Fibroblast of peridontal ligament (primary cell): ENCODE results near the gene PRM3.

Experiments
- DNase-seq: peaks from one replicate; pipeline ENCODE4 v3.0.0-alpha.2; 2010; ENCODE audit errors: extremely low read depth

Gene PRM3

GRCh38 chr16:11272921-11273720 lies at the start of gene PRM3:
TSS of gene PRM3 (minus strand) at chr16:11273629. CDS start at chr16:11273595, 34 bp downstream.
- DNase-seq, result no peak

- no peak for DNase-seq
Observed at GRCh38 chr16:11322823-11323222, 49.4 kb upstream of the PRM3 start.

- DNase-seq, result no peak
Observed at GRCh38 chr16:11321662-11322061, 48.2 kb upstream of the PRM3 start.

- no peak for DNase-seq
Observed at GRCh38 chr16:11320170-11320569, 46.7 kb upstream of the PRM3 start.

GRCh38 chr16:11319529-11320146 lies 46.2 kb upstream of the PRM3 start:
- no peak for DNase-seq

- no peak for DNase-seq
Observed at GRCh38 chr16:11318817-11319216, 45.4 kb upstream of the PRM3 start.

- DNase-seq, result no peak
Observed at GRCh38 chr16:11316331-11317015, 43.0 kb upstream of the PRM3 start.

GRCh38 chr16:11315510-11315909 lies 42.1 kb upstream of the PRM3 start:
- DNase-seq, result no peak

- no peak for DNase-seq
Observed at GRCh38 chr16:11314309-11314894, 41.0 kb upstream of the PRM3 start.

- no peak for DNase-seq
Observed at GRCh38 chr16:11313493-11314308, 40.3 kb upstream of the PRM3 start.

GRCh38 chr16:11312718-11313492 lies 39.5 kb upstream of the PRM3 start:
- peak; percentile 48 for DNase-seq

- DNase-seq, result no peak
Observed at GRCh38 chr16:11310997-11311561, 37.6 kb upstream of the PRM3 start.

- DNase-seq, result no peak
Observed at GRCh38 chr16:11310634-11310977, 37.2 kb upstream of the PRM3 start.

- DNase-seq, result no peak
Observed at GRCh38 chr16:11309895-11310633, 36.6 kb upstream of the PRM3 start.

GRCh38 chr16:11308493-11309283 lies 35.3 kb upstream of the PRM3 start:
- DNase-seq, result no peak

GRCh38 chr16:11307639-11308492 lies 34.4 kb upstream of the PRM3 start:
- DNase-seq, result no peak

- no peak for DNase-seq
Observed at GRCh38 chr16:11306997-11307638, 33.7 kb upstream of the PRM3 start.

- DNase-seq, result no peak
Observed at GRCh38 chr16:11306381-11306780, 33.0 kb upstream of the PRM3 start.
